ENCODE data around the gene PDE6B. TPM values are rescaled to one million over a fixed set of nuclear protein-coding genes. Genes with fewer than 3 reads are reported as not detected.
"Not testable (repeated sequence)": the region's sequence is repeated elsewhere in the genome, so short reads cannot be mapped to it uniquely, and the experiment has no call there.

The PDE6B gene
- total RNA-seq, 4 donors from 2014 or later: 0.60 to 2.5 (median 0.95) TPM; not detected in 1

DNA sequence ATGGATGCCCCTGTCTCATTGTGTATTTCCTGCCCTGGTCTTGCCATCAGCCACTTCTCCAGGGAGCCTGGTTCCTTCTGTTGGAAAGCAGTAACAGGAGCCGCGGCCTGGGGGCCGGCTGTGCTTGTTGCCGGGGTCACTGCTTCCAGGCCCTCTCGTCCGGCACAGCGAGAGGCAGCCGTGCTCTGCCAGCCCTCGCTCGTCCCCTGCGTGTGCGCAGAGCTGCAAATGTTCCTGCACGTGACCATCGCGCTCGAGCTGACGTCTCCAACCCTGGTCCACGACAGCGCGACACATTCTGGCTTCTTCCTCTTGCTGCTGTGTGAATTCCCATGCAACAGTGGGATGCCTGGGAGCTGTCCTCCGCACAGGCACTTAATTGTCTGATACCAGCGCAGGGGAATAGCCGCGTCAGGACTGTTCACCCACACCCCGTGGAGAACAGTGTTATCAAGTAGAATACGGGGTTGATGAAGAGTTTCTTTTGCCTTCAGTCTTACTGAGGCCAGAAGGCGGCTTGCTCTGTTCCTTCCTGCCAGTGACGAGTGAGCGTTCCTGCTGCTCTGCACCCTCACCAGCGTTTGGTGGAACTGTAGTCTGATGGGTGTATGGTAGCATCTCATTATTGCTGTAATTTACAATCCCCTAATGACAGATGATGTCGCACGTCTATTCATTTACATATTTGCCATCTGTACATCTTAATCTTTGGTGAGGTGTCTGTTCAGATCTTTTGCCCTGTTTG, 12.3 kb downstream of the PDE6B start:
- Histone ChIP-seq H3K27me3 (peaks cover 13% of the 10 kb centered on the region), H3K9me3 (no peaks in the 10 kb centered on the region), H3K4me3 (no peak overlapping the region), H3K4me1 (no peaks in the 10 kb centered on the region), H3K36me3 (no peaks in the 10 kb centered on the region), H3K27ac (no peak overlapping the region)
- in situ Hi-C loops (cut with MboI; ENCODE audit: low pct_ligation_motif_present in 1 of 4, low pct_unique_long_range_greater_than_20kb in 1 of 4, low sequenced_read_pairs in 3 of 4) (no loop called here), intact Hi-C loops (cut with DNase I; ENCODE audit: low total_unique reads) (no loop called here)
- TF ChIP-seq POLR2A (IDR thresholded peaks at IDR 0.05) (no peak), POLR2AphosphoS5 (IDR thresholded peaks at IDR 0.05) (no peak), EP300 (IDR thresholded peaks at IDR 0.05; ENCODE audit: low read depth) (no peak)
- TF ChIP-seq, protein P1, sequence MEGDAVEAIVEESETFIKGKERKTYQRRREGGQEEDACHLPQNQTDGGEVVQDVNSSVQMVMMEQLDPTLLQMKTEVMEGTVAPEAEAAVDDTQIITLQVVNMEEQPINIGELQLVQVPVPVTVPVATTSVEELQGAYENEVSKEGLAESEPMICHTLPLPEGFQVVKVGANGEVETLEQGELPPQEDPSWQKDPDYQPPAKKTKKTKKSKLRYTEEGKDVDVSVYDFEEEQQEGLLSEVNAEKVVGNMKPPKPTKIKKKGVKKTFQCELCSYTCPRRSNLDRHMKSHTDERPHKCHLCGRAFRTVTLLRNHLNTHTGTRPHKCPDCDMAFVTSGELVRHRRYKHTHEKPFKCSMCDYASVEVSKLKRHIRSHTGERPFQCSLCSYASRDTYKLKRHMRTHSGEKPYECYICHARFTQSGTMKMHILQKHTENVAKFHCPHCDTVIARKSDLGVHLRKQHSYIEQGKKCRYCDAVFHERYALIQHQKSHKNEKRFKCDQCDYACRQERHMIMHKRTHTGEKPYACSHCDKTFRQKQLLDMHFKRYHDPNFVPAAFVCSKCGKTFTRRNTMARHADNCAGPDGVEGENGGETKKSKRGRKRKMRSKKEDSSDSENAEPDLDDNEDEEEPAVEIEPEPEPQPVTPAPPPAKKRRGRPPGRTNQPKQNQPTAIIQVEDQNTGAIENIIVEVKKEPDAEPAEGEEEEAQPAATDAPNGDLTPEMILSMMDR (IDR thresholded peaks at IDR 0.05): no peak
- DNase-seq: no peak
- 79 to 82% methylated on average over 3 to 32 of the region's 32 CpGs for WGBS, 2 donors (ENCODE audit: low coverage in 1 of 2)

GRCh38 chr4:642366-642765, 17.0 kb downstream of the PDE6B start:
- DNase-seq; intact Hi-C loops (cut with DNase I; ENCODE audit: low total_unique reads); H3K36me3 ChIP-seq; H3K27ac ChIP-seq; H3K4me3 ChIP-seq; in situ Hi-C loops (cut with MboI; ENCODE audit: low pct_ligation_motif_present in 1 of 4, low pct_unique_long_range_greater_than_20kb in 1 of 4, low sequenced_read_pairs in 3 of 4); H3K9me3 ChIP-seq; H3K4me1 ChIP-seq: not testable (repeated sequence)
- WGBS, 2 donors (ENCODE audit: low coverage in 1 of 2): 87 to 92% methylated on average over 4 to 6 of the region's 6 CpGs
- H3K27me3 ChIP-seq: peaks cover 22% of the 10 kb centered on the region

DNA sequence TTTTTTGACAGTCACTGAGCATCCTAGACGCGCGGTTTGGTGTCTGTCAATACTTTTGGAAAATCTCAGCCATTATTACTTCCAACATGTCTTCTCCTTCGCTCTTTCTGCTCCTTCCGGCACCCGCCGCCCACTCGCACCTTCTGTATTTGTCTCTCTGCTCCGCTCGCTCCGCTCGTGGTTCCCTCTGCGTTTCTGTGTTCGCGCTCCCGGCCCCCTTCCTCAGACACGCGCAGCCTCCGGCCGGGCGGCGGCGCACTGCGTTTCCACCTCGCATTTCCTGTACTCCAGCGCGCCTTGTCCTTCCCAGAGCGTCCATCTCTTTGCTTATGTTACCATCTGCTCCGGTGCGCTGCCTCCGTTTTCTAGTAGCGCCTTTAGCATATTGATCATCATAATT, 21.1 kb downstream of the PDE6B start:
- Histone ChIP-seq H3K36me3 (no peaks in the 10 kb centered on the region), H3K27ac (no peak overlapping the region), H3K4me3 (no peak overlapping the region), H3K27me3 (peaks cover 52% of the 10 kb centered on the region), H3K9me3 (no peaks in the 10 kb centered on the region), H3K4me1 (no peaks in the 10 kb centered on the region)
- in situ Hi-C loops (cut with MboI; ENCODE audit: low pct_ligation_motif_present in 1 of 4, low pct_unique_long_range_greater_than_20kb in 1 of 4, low sequenced_read_pairs in 3 of 4): no loop called here
- 77 to 92% methylated on average over 18 to 32 of the region's 32 CpGs for WGBS, 2 donors (ENCODE audit: low coverage in 1 of 2)
- intact Hi-C loops (cut with DNase I; ENCODE audit: low total_unique reads): no loop called here
- TF ChIP-seq EP300 (IDR thresholded peaks at IDR 0.05; ENCODE audit: low read depth): no peak
- TF ChIP-seq POLR2A (IDR thresholded peaks at IDR 0.05): no peak
- TF ChIP-seq, protein P1 (IDR thresholded peaks at IDR 0.05): no peak
- no peak for TF ChIP-seq POLR2AphosphoS5 (IDR thresholded peaks at IDR 0.05)
- no peak for DNase-seq

GRCh38 chr4:647481-647880, 22.1 kb downstream of the PDE6B start:
- intact Hi-C loops (cut with DNase I; ENCODE audit: low total_unique reads): no loop called here
- Histone ChIP-seq H3K4me3 (no peak overlapping the region), H3K9me3 (no peaks in the 10 kb centered on the region), H3K4me1 (no peaks in the 10 kb centered on the region), H3K27me3 (peaks cover 59% of the 10 kb centered on the region), H3K36me3 (no peaks in the 10 kb centered on the region), H3K27ac (no peak overlapping the region)
- in situ Hi-C loops (cut with MboI; ENCODE audit: low pct_ligation_motif_present in 1 of 4, low pct_unique_long_range_greater_than_20kb in 1 of 4, low sequenced_read_pairs in 3 of 4): no loop called here
- 58% methylated on average over 13 of the region's 13 CpGs; no CpG with 5 or more reads in 1 of the 2 donors for WGBS, 2 donors (ENCODE audit: low coverage in 1 of 2)
- no peak for TF ChIP-seq POLR2A (IDR thresholded peaks at IDR 0.05)
- no peak for TF ChIP-seq EP300 (IDR thresholded peaks at IDR 0.05; ENCODE audit: low read depth)
- TF ChIP-seq, protein P1 (IDR thresholded peaks at IDR 0.05): no peak
- no peak for TF ChIP-seq POLR2AphosphoS5 (IDR thresholded peaks at IDR 0.05)
- DNase-seq: no peak
